T-helper 1 cell treated with Interleukin-12 subunit alpha and Interleukin-12 subunit beta and Interleukin-4 antibody, amounts not matched to agents 30 ng/mL and 1 ng/mL, for 36 hours (primary cell): ENCODE measurements around the gene AKR1B1. TPM values are rescaled to one million over a fixed set of nuclear protein-coding genes. Genes with fewer than 3 reads are reported as not detected.
"Not testable (repeated sequence)": the region's sequence is repeated elsewhere in the genome, so short reads cannot be mapped to it uniquely, and the experiment has no call there.

Experiments used
- intact Hi-C: fragments of 100-400 bp; cut with micrococcal nuclease; formaldehyde crosslinking; loops from one replicate; pipeline ENCODE4 v1.15.1; 2024
- total RNA-seq: library from RNA; stranded (reverse); gene quantifications from 2 replicates; pipeline ENCODE4 v1.2.3, GENCODE V29; 2022

The AKR1B1 gene
- total RNA-seq: 104 and 107 TPM in 2 replicates

GRCh38 chr7:134458806-134459698 is at the start of gene AKR1B1:
Gene AKR1B1 (minus strand): TSS chr7:134459100. CDS start chr7:134459062, 38 bp downstream.
- intact Hi-C loops: loop anchor here (1.0 to 10.0 kb wide), 15 partner anchors 27 to 1516 kb away; partner anchors contain the start of genes AGBL3, BPGM, CHCHD3 and CNOT4

GRCh38 chr7:134505856-134506255 is 47.0 kb upstream of the AKR1B1 start:
- intact Hi-C loops: no loop called here

- intact Hi-C loops: no loop called here
These were observed 45.8 kb upstream of the AKR1B1 start for GRCh38 chr7:134504660-134505164.

- intact Hi-C loops: no loop called here
These were observed 43.8 kb upstream of the AKR1B1 start for GRCh38 chr7:134502463-134503371.

- intact Hi-C loops: no loop called here
These were observed 42.1 kb upstream of the AKR1B1 start for GRCh38 chr7:134500982-134501381.

- intact Hi-C loops: no loop called here
These were observed 41.5 kb upstream of the AKR1B1 start for GRCh38 chr7:134500406-134500805.

GRCh38 chr7:134495546-134495945 is 36.6 kb upstream of the AKR1B1 start:
- intact Hi-C loops: no loop called here

GRCh38 chr7:134493091-134493490 is 34.2 kb upstream of the AKR1B1 start:
- intact Hi-C loops: no loop called here

GRCh38 chr7:134487721-134488120 is 28.8 kb upstream of the AKR1B1 start:
- intact Hi-C loops: not testable (repeated sequence)

GRCh38 chr7:134485203-134485602 is 26.3 kb upstream of the AKR1B1 start:
- intact Hi-C loops: no loop called here

- intact Hi-C loops: no loop called here
These were observed 24.4 kb upstream of the AKR1B1 start for GRCh38 chr7:134483296-134483695.

GRCh38 chr7:134482858-134483257 is 24.0 kb upstream of the AKR1B1 start:
- intact Hi-C loops: no loop called here

GRCh38 chr7:134481167-134481566 is 22.3 kb upstream of the AKR1B1 start:
- intact Hi-C loops: no loop called here

GRCh38 chr7:134480730-134481129 is 21.8 kb upstream of the AKR1B1 start:
- intact Hi-C loops: no loop called here

GRCh38 chr7:134480202-134480601 is 21.3 kb upstream of the AKR1B1 start:
- intact Hi-C loops: no loop called here

GRCh38 chr7:134478707-134479106 is 19.8 kb upstream of the AKR1B1 start:
- intact Hi-C loops: no loop called here

- intact Hi-C loops: no loop called here
These were observed 19.1 kb upstream of the AKR1B1 start for GRCh38 chr7:134477954-134478353.

- intact Hi-C loops: no loop called here
These were observed 17.1 kb upstream of the AKR1B1 start for GRCh38 chr7:134476044-134476443.

GRCh38 chr7:134474828-134475227 is 15.9 kb upstream of the AKR1B1 start:
- intact Hi-C loops: no loop called here

GRCh38 chr7:134473861-134474291 is 15.0 kb upstream of the AKR1B1 start:
- intact Hi-C loops: no loop called here

GRCh38 chr7:134472572-134473244 is 13.8 kb upstream of the AKR1B1 start:
- intact Hi-C loops: no loop called here
